PC-3 (cell line): ENCODE measurements around the gene CEP85L. TPM values are rescaled to one million over a fixed set of nuclear protein-coding genes. Genes with fewer than 3 reads are reported as not detected.

Experiments used
- ATAC-seq: fragments of 200-7000 bp; cut with Tn5 transposase; 2 replicates; pipeline ENCODE4 v1.9.1; 2020; ENCODE audit warnings: mild to moderate bottlenecking, moderate library complexity
- BruUV-seq: library from RNA; stranded (reverse); fragments of 400-500 nt; replicated peaks from 2 replicates; lab custom pipeline; 2021; lab: Mats Ljungman, UMichigan
- CTCF ChIA-PET: fragments of 300-600 bp; sonication (Branson Sonifier 250); formaldehyde crosslinking; loops from one replicate; lab custom pipeline; 2022; ENCODE audit warnings: antibody characterized with exemption; lab: Charles Lee
- POLR2A ChIA-PET: fragments of 300-600 bp; sonication (Branson Sonifier 250); formaldehyde crosslinking; loops from one replicate; lab custom pipeline; 2022; ENCODE audit warnings: antibody characterized with exemption; ENCODE audit not compliant: unreplicated experiment; lab: Charles Lee
- DNase-seq: peaks from one replicate; pipeline ENCODE4 v3.0.0-alpha.2; 2015
- H2AFZ ChIP-seq: fragments of 300-600 bp; sonication (generic); 2 replicates; pipeline ENCODE4 v1.6.0; 2016; ENCODE audit warnings: antibody characterized with exemption, low read length
- H3F3A ChIP-seq: fragments of 300-600 bp; sonication (generic); one replicate; pipeline ENCODE4 v1.6.0; 2017; ENCODE audit warnings: antibody characterized with exemption, low read length, control low read depth, mild to moderate bottlenecking; ENCODE audit not compliant: unreplicated experiment
- H3K27ac ChIP-seq: fragments of 300-600 bp; sonication (generic); 2 replicates; pipeline ENCODE4 v1.5.1; 2016; ENCODE audit warnings: mild to moderate bottlenecking, low read length
- H3K27me3 ChIP-seq: fragments of 300-600 bp; sonication (generic); 2 replicates; pipeline ENCODE4 v1.6.1; 2016; ENCODE audit warnings: low read length, mixed read lengths
- H3K36me3 ChIP-seq: fragments of 300-600 bp; sonication (generic); 2 replicates; pipeline ENCODE4 v1.6.1; 2016; ENCODE audit warnings: low read depth, mixed run types, low read length, mixed read lengths
- H3K4me1 ChIP-seq: fragments of 300-600 bp; sonication (generic); 2 replicates; pipeline ENCODE4 v1.5.1; 2016; ENCODE audit warnings: low read length; ENCODE audit not compliant: insufficient read depth
- H3K4me2 ChIP-seq: fragments of 300-600 bp; sonication (generic); 2 replicates; pipeline ENCODE4 v1.6.0; 2016; ENCODE audit warnings: low read length
- H3K4me3 ChIP-seq: fragments of 300-600 bp; sonication (generic); 2 replicates; pipeline ENCODE4 v1.5.1; 2016; ENCODE audit warnings: mild to moderate bottlenecking, low read length, mixed read lengths
- H3K79me2 ChIP-seq: fragments of 300-600 bp; sonication (generic); 2 replicates; pipeline ENCODE4 v1.6.1; 2017; ENCODE audit warnings: low read length, mixed read lengths
- H3K9ac ChIP-seq: fragments of 300-600 bp; sonication (generic); 2 replicates; pipeline ENCODE4 v1.6.0; 2016; ENCODE audit warnings: mild to moderate bottlenecking, low read length
- H3K9me2 ChIP-seq: fragments of 300-600 bp; sonication (generic); replicated peaks from 2 replicates; pipeline ENCODE4 v1.6.1; 2016; ENCODE audit warnings: mixed run types, low read length, mixed read lengths
- H3K9me3 ChIP-seq: fragments of 300-600 bp; sonication (generic); 2 replicates; pipeline ENCODE4 v1.6.1; 2016; ENCODE audit warnings: low read length, mixed read lengths
- H4K20me1 ChIP-seq: fragments of 300-600 bp; sonication (generic); 2 replicates; pipeline ENCODE4 v1.6.1; 2016; ENCODE audit warnings: low read length, mixed read lengths
- EZH2 ChIP-seq: fragments of 300-600 bp; sonication (generic); IDR thresholded peaks from one replicate; pipeline ENCODE4 v1.6.1; 2017; ENCODE audit warnings: antibody characterized with exemption, mild to moderate bottlenecking, low read length; ENCODE audit not compliant: unreplicated experiment
- EZH2phosphoT487 ChIP-seq: fragments of 300-600 bp; sonication (generic); IDR thresholded peaks from 2 replicates; pipeline ENCODE4 v1.6.1; 2018; ENCODE audit warnings: mild to moderate bottlenecking, antibody characterized with exemption, low read length, borderline replicate concordance
- intact Hi-C: fragments of 100-400 bp; cut with micrococcal nuclease; formaldehyde crosslinking; loops from 2 replicates; pipeline ENCODE4 v1.9.0; 2023
- total RNA-seq: library from RNA; depleted of rRNA; stranded (reverse); fragments of >200 nt; gene quantifications from 2 replicates; pipeline ENCODE4 v1.2.3, GENCODE V29; 2014
- TF ChIP-seq, protein P1 (sequence below): fragments of 300-600 bp; sonication (generic); conservative IDR thresholded peaks from 2 replicates; pipeline ENCODE4 v1.5.1; 2017; ENCODE audit warnings: antibody characterized with exemption, low read depth, mild to moderate bottlenecking, low read length

Gene CEP85L
- total RNA-seq, 1 experiment from 2014 or later: 7.8 TPM

DNA sequence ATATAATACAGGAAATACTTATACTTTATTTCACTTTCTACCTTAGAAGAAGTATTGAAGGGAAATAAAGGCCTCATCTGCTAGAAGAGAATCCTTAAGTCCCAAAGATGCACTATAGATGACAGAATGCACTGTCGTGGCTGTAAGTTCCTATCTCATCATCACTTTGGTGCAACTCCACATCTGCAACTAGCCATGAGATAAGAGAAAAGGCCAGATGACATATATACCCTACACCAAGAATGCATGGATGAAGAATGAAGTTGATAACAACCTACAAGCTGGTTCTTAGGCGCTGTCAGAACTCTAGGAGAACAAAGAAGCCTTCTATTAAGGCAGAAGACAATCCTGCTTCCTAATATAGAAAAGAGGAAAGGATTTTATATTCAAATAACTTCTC lies 114.9 kb downstream of the CEP85L start:
- Histone ChIP-seq H3K9ac (no peak overlapping the region), H3K9me2 (no peaks in the 10 kb centered on the region), H3K4me2 (no peak overlapping the region), H3K27ac (no peak overlapping the region), H3F3A (no peaks in the 10 kb centered on the region), H3K27me3 (no peaks in the 10 kb centered on the region), H3K9me3 (no peaks in the 10 kb centered on the region), H3K36me3 (no peaks in the 10 kb centered on the region), H2AFZ (no peak overlapping the region), H3K79me2 (no peaks in the 10 kb centered on the region), H4K20me1 (no peaks in the 10 kb centered on the region), H3K4me3 (no peak overlapping the region), H3K4me1 (no peaks in the 10 kb centered on the region)
- ChIA-PET POLR2A (no interaction called here), CTCF (no interaction called here)
- ATAC-seq (no peak), DNase-seq (no peak)
- intact Hi-C loops: no loop called here
- BruUV-seq: no TSS peak
- TF ChIP-seq, protein P1, sequence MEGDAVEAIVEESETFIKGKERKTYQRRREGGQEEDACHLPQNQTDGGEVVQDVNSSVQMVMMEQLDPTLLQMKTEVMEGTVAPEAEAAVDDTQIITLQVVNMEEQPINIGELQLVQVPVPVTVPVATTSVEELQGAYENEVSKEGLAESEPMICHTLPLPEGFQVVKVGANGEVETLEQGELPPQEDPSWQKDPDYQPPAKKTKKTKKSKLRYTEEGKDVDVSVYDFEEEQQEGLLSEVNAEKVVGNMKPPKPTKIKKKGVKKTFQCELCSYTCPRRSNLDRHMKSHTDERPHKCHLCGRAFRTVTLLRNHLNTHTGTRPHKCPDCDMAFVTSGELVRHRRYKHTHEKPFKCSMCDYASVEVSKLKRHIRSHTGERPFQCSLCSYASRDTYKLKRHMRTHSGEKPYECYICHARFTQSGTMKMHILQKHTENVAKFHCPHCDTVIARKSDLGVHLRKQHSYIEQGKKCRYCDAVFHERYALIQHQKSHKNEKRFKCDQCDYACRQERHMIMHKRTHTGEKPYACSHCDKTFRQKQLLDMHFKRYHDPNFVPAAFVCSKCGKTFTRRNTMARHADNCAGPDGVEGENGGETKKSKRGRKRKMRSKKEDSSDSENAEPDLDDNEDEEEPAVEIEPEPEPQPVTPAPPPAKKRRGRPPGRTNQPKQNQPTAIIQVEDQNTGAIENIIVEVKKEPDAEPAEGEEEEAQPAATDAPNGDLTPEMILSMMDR: no peak
- TF ChIP-seq EZH2 (no peak), EZH2phosphoT487 (no peak)

DNA sequence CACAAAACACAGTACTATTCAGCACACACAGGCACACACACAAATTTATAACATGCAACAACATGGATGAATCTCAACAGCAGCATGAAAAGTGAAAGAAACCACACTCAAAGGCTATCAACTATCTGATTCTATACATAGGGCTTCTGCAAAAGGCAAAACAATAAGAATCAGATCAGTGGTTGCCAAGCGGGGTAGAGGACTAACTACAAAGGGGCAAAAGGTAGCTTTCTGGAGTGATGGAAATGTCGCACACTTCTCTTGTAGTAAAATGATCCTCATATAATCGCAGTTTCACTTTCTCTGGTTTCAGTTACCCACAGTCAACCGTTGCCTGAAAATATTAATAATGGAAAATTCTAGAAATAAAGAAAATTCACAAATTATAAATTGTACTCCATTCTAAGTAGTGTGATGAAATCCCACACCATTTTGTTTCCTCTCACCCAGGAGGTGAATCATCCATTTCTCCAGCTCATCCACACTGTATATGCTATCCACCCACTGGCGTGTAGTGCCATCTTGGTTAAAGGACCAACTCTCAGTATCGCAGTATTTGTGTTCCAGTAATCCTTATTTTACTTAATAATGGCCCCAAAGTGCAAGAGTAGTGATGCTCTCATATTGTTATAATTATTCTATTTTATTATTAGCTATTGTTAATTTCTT lies 116.1 kb downstream of the CEP85L start:
- Histone ChIP-seq H3K79me2 (no peaks in the 10 kb centered on the region), H3K36me3 (no peaks in the 10 kb centered on the region), H3K4me2 (no peak overlapping the region), H2AFZ (no peak overlapping the region), H3K9ac (no peak overlapping the region), H3K4me3 (no peak overlapping the region), H4K20me1 (no peaks in the 10 kb centered on the region), H3K27ac (no peak overlapping the region), H3F3A (no peaks in the 10 kb centered on the region), H3K27me3 (no peaks in the 10 kb centered on the region), H3K9me2 (no peaks in the 10 kb centered on the region), H3K9me3 (no peaks in the 10 kb centered on the region), H3K4me1 (no peaks in the 10 kb centered on the region)
- TF ChIP-seq, protein P1: no peak
- TF ChIP-seq EZH2 (no peak), EZH2phosphoT487 (no peak)
- no TSS peak for BruUV-seq
- ChIA-PET POLR2A (no interaction called here), CTCF (no interaction called here)
- ATAC-seq (no peak), DNase-seq (no peak)
- intact Hi-C loops: no loop called here

DNA sequence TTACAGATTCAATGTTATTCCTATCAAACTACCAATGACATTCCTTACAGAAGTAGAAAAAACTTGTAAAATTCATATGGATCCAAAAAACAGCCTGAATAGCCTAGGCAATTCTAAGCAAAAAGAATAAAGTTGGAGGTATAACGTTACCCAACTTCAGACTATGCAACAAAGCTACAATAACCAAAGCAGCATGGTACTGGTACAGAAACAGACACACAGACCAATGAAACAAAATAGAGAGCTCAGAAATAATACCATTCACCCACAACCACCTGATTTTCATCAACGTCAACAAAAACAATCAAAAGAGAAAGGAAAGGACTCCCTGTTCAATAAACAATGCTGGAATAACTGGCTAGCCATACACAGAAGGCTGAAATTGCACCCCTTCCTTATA lies 120.4 kb downstream of the CEP85L start:
- Histone ChIP-seq H3K36me3 (no peaks in the 10 kb centered on the region), H3K9ac (no peak overlapping the region), H3K4me3 (no peak overlapping the region), H3K4me1 (no peaks in the 10 kb centered on the region), H4K20me1 (no peaks in the 10 kb centered on the region), H3K79me2 (no peaks in the 10 kb centered on the region), H3K4me2 (no peak overlapping the region), H3K9me3 (no peaks in the 10 kb centered on the region), H3K9me2 (no peaks in the 10 kb centered on the region), H3K27me3 (no peaks in the 10 kb centered on the region), H3F3A (no peaks in the 10 kb centered on the region), H2AFZ (no peak overlapping the region), H3K27ac (no peak overlapping the region)
- ChIA-PET CTCF (no interaction called here), POLR2A (no interaction called here)
- ATAC-seq (no peak), DNase-seq (no peak)
- intact Hi-C loops: no loop called here
- TF ChIP-seq EZH2: no peak
- TF ChIP-seq EZH2phosphoT487: no peak
- TF ChIP-seq, protein P1: no peak
- no TSS peak for BruUV-seq
